ENCODE data around the gene SLC18A2. TPM values are rescaled to one million over a fixed set of nuclear protein-coding genes. Genes with fewer than 3 reads are reported as not detected.

Gene SLC18A2
- not detected in 2 replicates for total RNA-seq

GRCh38 chr10:117240621-117241529, at the start of gene SLC18A2:
SLC18A2 (plus strand) TSS chr10:117241114; CDS start chr10:117241694, 580 bp downstream.

GRCh38 chr10:117197189-117197588, 43.7 kb upstream of the SLC18A2 start, which contains the start of gene KCNK18:
KCNK18 (plus strand) TSS chr10:117197489; CDS start chr10:117197489, 0 bp downstream.

Other genes with a start within 250 kb of the SLC18A2 start
- gene SHTN1, start 235.9 kb upstream of the SLC18A2 start, total RNA-seq, result 1.2 and 2.1 TPM in 2 replicates
- gene VAX1, start 102.8 kb upstream of the SLC18A2 start, total RNA-seq, result not detected in 2 replicates
- gene KCNK18, start 43.6 kb upstream of the SLC18A2 start, total RNA-seq, result not detected in 2 replicates
- gene PDZD8, start 134.3 kb downstream of the SLC18A2 start, total RNA-seq, result 15.9 and 18.8 TPM in 2 replicates

All from aortic smooth muscle cell (primary cell).